Hepatocyte (in vitro differentiated cells): ENCODE measurements around the gene TTLL12. TPM values are rescaled to one million over a fixed set of nuclear protein-coding genes. Genes with fewer than 3 reads are reported as not detected.
A peak's percentile ranks its signal among the peaks of the same experiment; 100 is the strongest.

Experiments
- DNase-seq: peaks from one replicate; pipeline ENCODE4 v3.0.0-alpha.2; 2016; ENCODE audit warnings: low spot score
- H2AFZ ChIP-seq: fragments of 200-600 bp; sonication (generic); 2 replicates; pipeline ENCODE4 v1.6.0; 2016; ENCODE audit warnings: antibody characterized with exemption, mild to moderate bottlenecking
- H3K27ac ChIP-seq: fragments of 200-600 bp; sonication (generic); 2 replicates; pipeline ENCODE4 v1.5.1; 2016; ENCODE audit warnings: mild to moderate bottlenecking
- H3K27me3 ChIP-seq: fragments of 200-600 bp; sonication (generic); 2 replicates; pipeline ENCODE4 v1.6.1; 2016
- H3K36me3 ChIP-seq: fragments of 200-600 bp; sonication (generic); replicated peaks from 2 replicates; pipeline ENCODE4 v1.5.1; 2016; ENCODE audit warnings: low read depth; ENCODE audit not compliant: insufficient read depth
- H3K4me1 ChIP-seq: fragments of 200-600 bp; sonication (generic); 2 replicates; pipeline ENCODE4 v1.5.1; 2016; ENCODE audit warnings: mild to moderate bottlenecking, moderate library complexity; ENCODE audit not compliant: insufficient read depth
- H3K4me2 ChIP-seq: fragments of 200-600 bp; sonication (generic); 2 replicates; pipeline ENCODE4 v1.6.0; 2016
- H3K4me3 ChIP-seq: fragments of 200-600 bp; sonication (generic); 2 replicates; pipeline ENCODE4 v1.5.1; 2016; ENCODE audit warnings: mild to moderate bottlenecking
- H3K79me2 ChIP-seq: fragments of 200-600 bp; sonication (generic); 2 replicates; pipeline ENCODE4 v1.6.0; 2017; ENCODE audit warnings: mild to moderate bottlenecking
- H3K9me2 ChIP-seq: fragments of 200-600 bp; sonication (generic); replicated peaks from 2 replicates; pipeline ENCODE4 v1.6.0; 2017; ENCODE audit warnings: mild to moderate bottlenecking; ENCODE audit not compliant: insufficient read depth
- H3K9me3 ChIP-seq: fragments of 200-600 bp; sonication (generic); 2 replicates; pipeline ENCODE4 v1.5.1; 2016; ENCODE audit warnings: low read depth, mild to moderate bottlenecking
- H4K20me1 ChIP-seq: fragments of 200-600 bp; sonication (generic); 2 replicates; pipeline ENCODE4 v1.6.0; 2016; ENCODE audit warnings: mild to moderate bottlenecking; ENCODE audit not compliant: insufficient read depth, poor library complexity, severe bottlenecking
- EZH2 ChIP-seq: fragments of 200-600 bp; sonication (generic); IDR thresholded peaks from 2 replicates; pipeline ENCODE4 v1.6.1; 2016; ENCODE audit warnings: antibody characterized with exemption, mild to moderate bottlenecking, borderline replicate concordance
- EZH2phosphoT487 ChIP-seq: fragments of 200-600 bp; sonication (generic); IDR thresholded peaks from one replicate; pipeline ENCODE4 v1.6.1; 2018; ENCODE audit warnings: antibody characterized with exemption, mild to moderate bottlenecking, low read depth, moderate library complexity; ENCODE audit not compliant: unreplicated experiment, severe bottlenecking
- WGBS: methylation state at CpG from one replicate; pipeline ENCODE4 v1.1.6; 2016; ENCODE audit warnings: low lambda C conversion rate; ENCODE audit errors: missing lambda C conversion rate; 5-methylcytosine and 5-hydroxymethylcytosine counted together
- polyA plus RNA-seq: library from polyadenylated mRNA; unstranded; fragments of >200 nt; fragmentation: Nextera tagmentation; extraction: Ambion mirVana; gene quantifications from 2 replicates; pipeline ENCODE4 v1.2.1, GENCODE V29; 2016
- total RNA-seq: library from RNA; depleted of rRNA; stranded (reverse); fragments of >200 nt; gene quantifications from 2 replicates; pipeline ENCODE4 v1.2.3, GENCODE V29; 2014
- TF ChIP-seq, protein P1 (sequence below): fragments of 200-600 bp; sonication (generic); IDR thresholded peaks from 2 replicates; pipeline ENCODE4 v1.5.1; 2016; ENCODE audit warnings: antibody characterized with exemption, mild to moderate bottlenecking; ENCODE audit not compliant: poor library complexity

The TTLL12 gene
- total and polyA plus RNA-seq, 2 experiments from 2014 or later: 40.9 to 50.3 TPM

DNA sequence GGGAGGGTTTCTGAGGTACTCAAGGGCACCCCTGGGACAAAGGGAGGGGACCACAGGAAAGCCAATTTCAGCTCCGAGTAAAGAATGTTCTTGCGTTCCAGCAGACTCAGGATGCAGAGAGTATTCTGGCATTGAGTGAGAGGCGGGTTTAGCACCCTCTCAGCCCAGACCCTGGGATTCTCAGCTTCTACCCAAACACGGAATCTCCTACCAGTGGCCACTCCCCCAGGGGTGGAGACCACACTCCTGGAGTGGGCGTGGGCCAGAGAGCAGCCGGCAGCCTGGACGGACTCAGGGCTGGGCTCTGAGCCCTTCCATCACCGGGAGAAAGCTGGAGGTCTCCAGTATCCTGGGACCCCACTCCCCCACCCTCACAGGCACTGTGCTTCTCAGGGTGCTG lies 26.1 kb upstream of the TTLL12 start:
- Histone ChIP-seq H3K4me2 (no peak overlapping the region), H3K36me3 (no peaks in the 10 kb centered on the region), H4K20me1 (no peaks in the 10 kb centered on the region), H3K4me3 (no peak overlapping the region), H3K9me2 (no peaks in the 10 kb centered on the region), H3K4me1 (peaks cover 7% of the 10 kb centered on the region), H3K79me2 (no peaks in the 10 kb centered on the region), H3K9me3 (no peaks in the 10 kb centered on the region), H2AFZ (no peak overlapping the region), H3K27me3 (no peaks in the 10 kb centered on the region), H3K27ac (no peak overlapping the region)
- DNase-seq: peak; percentile 51
- 25% methylated on average over 8 of the region's 8 CpGs for WGBS
- TF ChIP-seq EZH2 (no peak), EZH2phosphoT487 (no peak)
- TF ChIP-seq, protein P1, sequence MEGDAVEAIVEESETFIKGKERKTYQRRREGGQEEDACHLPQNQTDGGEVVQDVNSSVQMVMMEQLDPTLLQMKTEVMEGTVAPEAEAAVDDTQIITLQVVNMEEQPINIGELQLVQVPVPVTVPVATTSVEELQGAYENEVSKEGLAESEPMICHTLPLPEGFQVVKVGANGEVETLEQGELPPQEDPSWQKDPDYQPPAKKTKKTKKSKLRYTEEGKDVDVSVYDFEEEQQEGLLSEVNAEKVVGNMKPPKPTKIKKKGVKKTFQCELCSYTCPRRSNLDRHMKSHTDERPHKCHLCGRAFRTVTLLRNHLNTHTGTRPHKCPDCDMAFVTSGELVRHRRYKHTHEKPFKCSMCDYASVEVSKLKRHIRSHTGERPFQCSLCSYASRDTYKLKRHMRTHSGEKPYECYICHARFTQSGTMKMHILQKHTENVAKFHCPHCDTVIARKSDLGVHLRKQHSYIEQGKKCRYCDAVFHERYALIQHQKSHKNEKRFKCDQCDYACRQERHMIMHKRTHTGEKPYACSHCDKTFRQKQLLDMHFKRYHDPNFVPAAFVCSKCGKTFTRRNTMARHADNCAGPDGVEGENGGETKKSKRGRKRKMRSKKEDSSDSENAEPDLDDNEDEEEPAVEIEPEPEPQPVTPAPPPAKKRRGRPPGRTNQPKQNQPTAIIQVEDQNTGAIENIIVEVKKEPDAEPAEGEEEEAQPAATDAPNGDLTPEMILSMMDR: no peak

DNA sequence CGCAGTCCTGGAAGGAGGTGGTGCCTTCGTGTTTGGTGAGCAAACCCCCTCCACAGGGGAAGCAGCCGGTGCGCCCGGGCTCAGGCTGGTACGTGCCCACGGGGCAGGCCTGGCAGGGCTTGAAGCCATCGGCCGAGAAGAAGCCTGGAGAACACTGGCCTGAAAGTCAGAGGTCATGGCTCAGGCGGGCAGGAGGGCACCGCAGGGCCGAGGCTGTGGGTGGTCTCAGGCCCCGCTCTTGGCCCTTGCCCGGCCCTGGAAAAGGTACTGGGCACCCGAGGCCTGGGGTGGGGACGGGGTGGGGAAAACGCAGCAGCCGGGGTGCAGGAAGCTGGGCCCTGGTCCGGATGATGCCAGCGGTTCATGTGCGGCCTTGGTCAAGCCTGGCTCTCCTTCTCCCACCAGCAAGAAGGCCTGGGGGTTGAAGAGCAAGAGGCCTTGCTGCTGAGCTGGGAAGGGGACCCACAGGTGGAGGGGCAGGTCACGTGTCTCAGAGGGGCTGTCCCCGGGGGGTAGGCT lies 25.6 kb upstream of the TTLL12 start:
- 95% methylated on average over 17 of the region's 23 CpGs for WGBS

GRCh38 chr22:43211941-43212433 lies 25.1 kb upstream of the TTLL12 start:
- DNase-seq: no peak
- H3K36me3 ChIP-seq: no peaks in the 10 kb centered on the region
- WGBS: 88% methylated on average over 13 of the region's 13 CpGs
- H2AFZ ChIP-seq: no peak overlapping the region
- no peaks in the 10 kb centered on the region for H3K9me3 ChIP-seq
- H3K9me2 ChIP-seq: no peaks in the 10 kb centered on the region
- H3K27me3 ChIP-seq: no peaks in the 10 kb centered on the region
- H3K79me2 ChIP-seq: no peaks in the 10 kb centered on the region
- no peak overlapping the region for H3K4me2 ChIP-seq
- H3K27ac ChIP-seq: no peak overlapping the region
- TF ChIP-seq, protein P1: no peak
- no peak for TF ChIP-seq EZH2phosphoT487
- no peak for TF ChIP-seq EZH2
- peaks cover 7% of the 10 kb centered on the region for H3K4me1 ChIP-seq
- no peak overlapping the region for H3K4me3 ChIP-seq
- no peaks in the 10 kb centered on the region for H4K20me1 ChIP-seq

More for the DNA sequence above, 25.6 kb upstream of the TTLL12 start:
- Histone ChIP-seq H3K9me3 (no peaks in the 10 kb centered on the region), H3K4me1 (peaks cover 7% of the 10 kb centered on the region), H3K4me3 (no peak overlapping the region), H4K20me1 (no peaks in the 10 kb centered on the region), H3K4me2 (no peak overlapping the region), H3K36me3 (no peaks in the 10 kb centered on the region), H2AFZ (no peak overlapping the region), H3K27me3 (no peaks in the 10 kb centered on the region), H3K9me2 (no peaks in the 10 kb centered on the region), H3K79me2 (no peaks in the 10 kb centered on the region), H3K27ac (no peak overlapping the region)
- DNase-seq: no peak
- TF ChIP-seq EZH2 (no peak), EZH2phosphoT487 (no peak)
- TF ChIP-seq, protein P1: no peak
